IPS-20b (cell line): ENCODE data around the gene AKTIP.
A peak's percentile ranks its signal among the peaks of the same experiment; 100 is the strongest.

Experiments
- H3K27ac ChIP-seq: one replicate; pipeline ENCODE4 v1.5.1; 2013; ENCODE audit warnings: low read length
- H3K27me3 ChIP-seq: 2 replicates; pipeline ENCODE4 v1.6.1; 2013; ENCODE audit warnings: mild to moderate bottlenecking, low read length, inconsistent platforms; ENCODE audit not compliant: insufficient read depth
- H3K36me3 ChIP-seq: 2 replicates; pipeline ENCODE4 v1.6.1; 2013; ENCODE audit warnings: low read depth, mild to moderate bottlenecking, inconsistent platforms, low read length, moderate library complexity; ENCODE audit not compliant: insufficient read depth
- H3K4me1 ChIP-seq: 2 replicates; pipeline ENCODE4 v1.6.1; 2013; ENCODE audit warnings: mild to moderate bottlenecking, control low read depth, inconsistent platforms, low read length, moderate library complexity; ENCODE audit not compliant: insufficient read depth
- H3K4me3 ChIP-seq: 2 replicates; pipeline ENCODE4 v1.5.1; 2013; ENCODE audit warnings: mild to moderate bottlenecking, low read length, inconsistent platforms
- H3K9ac ChIP-seq: 2 replicates; pipeline ENCODE4 v1.6.1; 2013; ENCODE audit warnings: low read depth, mild to moderate bottlenecking, inconsistent platforms, low read length, moderate library complexity
- H3K9me3 ChIP-seq: 2 replicates; pipeline ENCODE4 v1.6.1; 2013; ENCODE audit warnings: mild to moderate bottlenecking, low read depth, low read length, inconsistent platforms; ENCODE audit not compliant: insufficient read depth

The AKTIP gene

GRCh38 chr16:53511403-53512280 lies 8.6 kb upstream of the AKTIP start:
- H3K27ac ChIP-seq: no peak overlapping the region
- peaks cover 9% of the 10 kb centered on the region; the same call in 1 of the 2 replicates for H3K9me3 ChIP-seq
- no peak overlapping the region for H3K4me3 ChIP-seq
- H3K36me3 ChIP-seq: no peaks in the 10 kb centered on the region
- no peak overlapping the region for H3K9ac ChIP-seq
- H3K4me1 ChIP-seq: no peaks in the 10 kb centered on the region
- no peaks in the 10 kb centered on the region for H3K27me3 ChIP-seq

GRCh38 chr16:53511084-53511402 lies 8.0 kb upstream of the AKTIP start:
- Histone ChIP-seq H3K27me3 (no peaks in the 10 kb centered on the region), H3K9ac (no peak overlapping the region), H3K36me3 (no peaks in the 10 kb centered on the region), H3K4me3 (no peak overlapping the region), H3K27ac (no peak overlapping the region), H3K4me1 (no peaks in the 10 kb centered on the region), H3K9me3 (peaks cover 9% of the 10 kb centered on the region; the same call in 1 of the 2 replicates)

- Histone ChIP-seq H3K36me3 (no peaks in the 10 kb centered on the region), H3K4me3 (no peak overlapping the region), H3K27me3 (no peaks in the 10 kb centered on the region), H3K9me3 (peaks cover 9% of the 10 kb centered on the region; the same call in 1 of the 2 replicates), H3K9ac (no peak overlapping the region), H3K27ac (no peak overlapping the region), H3K4me1 (no peaks in the 10 kb centered on the region)
Measured at GRCh38 chr16:53510704-53511070, 7.7 kb upstream of the AKTIP start.

- Histone ChIP-seq H3K36me3 (no peaks in the 10 kb centered on the region), H3K27me3 (no peaks in the 10 kb centered on the region), H3K4me3 (no peak overlapping the region), H3K9me3 (peaks cover 9% of the 10 kb centered on the region; the same call in 1 of the 2 replicates), H3K27ac (no peak overlapping the region), H3K9ac (no peak overlapping the region), H3K4me1 (no peaks in the 10 kb centered on the region)
Measured at GRCh38 chr16:53509906-53510703, 7.1 kb upstream of the AKTIP start.

GRCh38 chr16:53507464-53508179 lies 4.6 kb upstream of the AKTIP start:
- Histone ChIP-seq H3K9me3 (no peaks in the 10 kb centered on the region; the same call in 1 of the 2 replicates), H3K36me3 (no peaks in the 10 kb centered on the region), H3K9ac (no peak overlapping the region), H3K27ac (no peak overlapping the region), H3K27me3 (no peaks in the 10 kb centered on the region), H3K4me1 (peaks cover 8% of the 10 kb centered on the region; the same call in 1 of the 2 replicates), H3K4me3 (no peak overlapping the region)

- Histone ChIP-seq H3K9ac (no peak overlapping the region), H3K9me3 (no peaks in the 10 kb centered on the region), H3K4me1 (peaks cover 13% of the 10 kb centered on the region; the same call in 1 of the 2 replicates), H3K36me3 (no peaks in the 10 kb centered on the region), H3K27me3 (peaks cover 7% of the 10 kb centered on the region; the same call in 1 of the 2 replicates), H3K27ac (no peak overlapping the region), H3K4me3 (no peak overlapping the region)
Measured at GRCh38 chr16:53506254-53506653, 3.2 kb upstream of the AKTIP start.

GRCh38 chr16:53504665-53505064 lies 1.7 kb upstream of the AKTIP start:
- Histone ChIP-seq H3K9me3 (no peaks in the 10 kb centered on the region), H3K27me3 (peaks cover 7% of the 10 kb centered on the region; the same call in 1 of the 2 replicates), H3K9ac (peak overlapping the region; percentile 82; the same call in 1 of the 2 replicates), H3K36me3 (no peaks in the 10 kb centered on the region; the same call in 1 of the 2 replicates), H3K4me3 (peak overlapping the region; percentile 82; the same call in 1 of the 2 replicates), H3K4me1 (peaks cover 16% of the 10 kb centered on the region), H3K27ac (no peak overlapping the region)

- H3K9me3 ChIP-seq: no peaks in the 10 kb centered on the region
- peak overlapping the region; percentile 82; the same call in 1 of the 2 replicates for H3K9ac ChIP-seq
- H3K4me1 ChIP-seq: peaks cover 16% of the 10 kb centered on the region
- peak overlapping the region; percentile 82 for H3K4me3 ChIP-seq
- peaks cover under 1% of the 10 kb centered on the region for H3K36me3 ChIP-seq
- H3K27ac ChIP-seq: no peak overlapping the region
- H3K27me3 ChIP-seq: peaks cover 7% of the 10 kb centered on the region; the same call in 1 of the 2 replicates
Measured at GRCh38 chr16:53503991-53504663, 1.1 kb upstream of the AKTIP start.

- H3K27ac ChIP-seq: no peak overlapping the region
- H3K27me3 ChIP-seq: peaks cover 7% of the 10 kb centered on the region; the same call in 1 of the 2 replicates
- H3K4me1 ChIP-seq: peaks cover 16% of the 10 kb centered on the region
- no peaks in the 10 kb centered on the region for H3K9me3 ChIP-seq
- peak overlapping the region; percentile 82 for H3K4me3 ChIP-seq
- peaks cover 8% of the 10 kb centered on the region for H3K36me3 ChIP-seq
- peak overlapping the region; percentile 82; the same call in 1 of the 2 replicates for H3K9ac ChIP-seq
Measured at GRCh38 chr16:53503270-53503923, 388 bp upstream of the AKTIP start.

- no peak overlapping the region; the same call in 1 of the 2 replicates for H3K9ac ChIP-seq
- no peak overlapping the region for H3K27ac ChIP-seq
- no peaks in the 10 kb centered on the region for H3K9me3 ChIP-seq
- peaks cover 16% of the 10 kb centered on the region for H3K4me1 ChIP-seq
- peaks cover 7% of the 10 kb centered on the region; the same call in 1 of the 2 replicates for H3K27me3 ChIP-seq
- H3K36me3 ChIP-seq: peaks cover 28% of the 10 kb centered on the region
- peak overlapping the region; percentile 77 for H3K4me3 ChIP-seq
Measured at GRCh38 chr16:53501216-53501859, 1.7 kb downstream of the AKTIP start.
